ENCODE data around the gene PTPRN2.
A peak's percentile ranks its signal among the peaks of the same experiment; 100 is the strongest.

The PTPRN2 gene

DNA sequence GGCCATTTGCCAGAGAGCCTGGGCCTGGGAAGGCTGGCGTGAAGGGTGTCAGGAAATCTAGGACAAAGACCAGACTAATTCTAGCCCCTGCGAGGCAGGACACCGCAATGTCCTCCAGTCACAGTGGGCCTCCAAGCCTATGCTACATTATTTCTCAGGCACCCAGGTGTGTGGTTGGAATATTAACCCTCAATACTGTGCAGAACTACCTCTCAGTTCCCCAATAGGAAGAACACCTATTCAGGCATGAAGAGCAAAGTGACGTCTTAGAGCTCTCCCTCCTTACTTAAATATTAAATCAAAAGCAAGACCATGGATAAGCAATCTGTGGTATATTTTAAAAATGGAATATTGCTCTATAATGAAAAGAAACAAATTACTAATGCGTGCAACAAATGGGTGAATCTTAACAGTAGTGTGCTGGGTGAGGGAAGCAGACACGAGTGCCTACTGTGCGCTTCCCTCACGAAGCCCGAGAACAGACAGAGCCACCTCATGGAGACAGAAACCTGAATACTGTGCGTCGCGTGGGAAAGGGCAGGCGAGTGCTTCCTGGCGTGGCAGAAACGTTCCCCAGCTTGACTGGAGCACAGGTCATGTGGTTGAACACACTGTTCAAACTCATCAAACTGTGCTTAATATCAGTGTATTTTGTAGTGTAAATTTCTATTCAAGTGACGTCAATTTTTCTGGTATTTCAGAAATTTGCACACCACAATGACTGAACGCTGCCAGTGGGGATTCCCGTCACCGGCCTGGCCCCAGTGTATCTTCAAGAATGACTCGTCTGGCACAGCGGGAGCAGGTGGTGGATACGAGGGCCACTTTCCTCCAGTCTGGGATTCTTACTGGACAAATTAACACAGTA lies 15.5 kb upstream of the PTPRN2 start:
- DNase-seq, result peak; percentile 34

DNA sequence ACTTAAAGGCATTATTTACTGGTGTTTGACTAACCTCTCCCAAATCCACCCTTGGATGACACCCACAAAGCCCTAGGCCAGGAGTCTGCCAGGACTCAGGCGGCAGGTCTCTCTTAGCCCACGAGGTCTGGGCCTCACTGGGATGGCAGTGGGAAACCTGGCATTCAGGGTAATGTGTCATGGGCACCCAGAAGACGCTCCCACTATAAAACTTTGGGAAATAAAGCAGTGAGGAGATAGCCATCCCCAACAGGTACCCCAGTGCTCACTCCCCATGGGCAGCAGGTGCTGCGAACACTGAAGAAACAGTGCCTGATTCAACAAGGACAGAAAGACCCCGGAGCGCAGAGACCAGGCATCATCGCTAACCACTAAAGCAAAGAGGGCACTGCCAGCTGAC lies 14.4 kb upstream of the PTPRN2 start:
- no peak for DNase-seq

DNA sequence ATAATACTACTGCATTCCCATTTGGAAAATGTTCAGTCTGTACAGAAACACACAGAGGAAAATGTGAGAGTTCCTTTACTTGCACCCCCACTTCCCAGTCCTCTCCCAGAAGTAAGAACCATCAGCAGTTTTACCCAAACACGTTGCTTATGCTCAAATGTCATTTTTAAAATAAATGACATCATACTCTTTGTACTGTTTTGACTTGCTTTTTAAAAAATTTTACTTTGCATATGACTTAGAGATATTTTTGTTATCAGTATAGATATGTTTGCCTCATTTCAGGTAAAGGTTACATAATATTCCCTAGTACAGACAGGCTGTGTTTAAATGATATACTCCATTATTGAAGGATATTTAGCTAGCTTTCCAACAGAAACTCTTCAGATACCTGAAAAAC lies 13.5 kb upstream of the PTPRN2 start:
- no peak for DNase-seq

DNA sequence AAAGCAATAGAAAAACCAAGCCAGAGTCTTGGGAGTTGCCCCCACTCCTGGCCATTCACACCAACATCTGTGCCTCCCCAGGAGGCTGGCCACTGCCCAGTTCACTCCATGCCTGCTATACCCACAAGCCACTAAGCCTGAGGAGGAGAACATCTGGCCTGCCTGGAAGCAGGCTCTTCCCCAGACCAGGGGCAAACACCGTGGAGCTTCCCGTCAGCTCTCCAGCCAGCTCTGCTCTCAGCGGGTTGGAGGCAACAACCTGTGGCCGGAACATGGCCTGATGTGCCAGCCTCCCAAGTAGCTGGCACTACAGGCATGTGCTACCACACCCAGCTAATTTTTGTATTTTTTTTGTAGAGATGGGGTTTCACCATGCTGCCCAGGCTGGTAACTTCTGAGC lies 9.1 kb upstream of the PTPRN2 start:
- no peak for DNase-seq

DNA sequence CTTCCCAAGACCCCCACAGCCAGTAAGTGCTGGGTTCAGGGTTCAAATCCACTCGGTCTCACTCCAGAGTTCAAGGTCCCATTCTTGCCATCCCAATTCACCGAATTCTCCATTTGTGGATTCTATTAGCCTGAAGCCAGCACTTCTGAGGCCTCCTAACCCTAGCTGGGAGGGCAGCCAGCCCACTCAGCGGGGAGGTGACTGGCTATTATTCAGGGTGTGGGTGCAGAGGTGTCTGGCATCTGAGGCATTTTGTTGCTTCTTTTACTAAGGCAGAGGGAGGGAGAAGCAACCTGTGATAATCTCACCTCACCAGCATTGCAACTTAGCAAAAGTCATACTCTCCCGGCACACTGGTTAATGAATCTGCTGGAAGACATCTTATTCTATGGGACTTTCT lies 8.7 kb upstream of the PTPRN2 start:
- DNase-seq, result no peak

DNA sequence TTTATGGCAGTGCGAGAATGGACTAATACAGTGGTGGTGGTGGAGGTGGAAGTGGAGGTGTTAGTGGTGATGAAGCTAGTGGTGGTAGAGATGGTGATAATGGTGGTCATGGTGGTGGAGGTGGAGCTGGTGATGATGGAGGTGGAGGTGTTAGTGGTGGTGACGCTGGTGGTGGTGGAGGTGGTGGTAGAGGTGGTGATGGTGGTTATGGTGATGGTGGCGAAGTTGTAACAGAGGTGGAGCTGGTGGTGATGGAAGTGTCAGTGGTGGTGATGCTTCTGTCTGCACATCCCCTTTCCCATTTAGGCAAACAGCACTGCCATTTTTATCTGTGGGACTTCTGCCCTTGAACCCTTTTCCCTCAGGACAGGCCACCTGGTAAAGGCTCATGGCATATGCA lies 7.4 kb upstream of the PTPRN2 start:
- no peak for DNase-seq

DNA sequence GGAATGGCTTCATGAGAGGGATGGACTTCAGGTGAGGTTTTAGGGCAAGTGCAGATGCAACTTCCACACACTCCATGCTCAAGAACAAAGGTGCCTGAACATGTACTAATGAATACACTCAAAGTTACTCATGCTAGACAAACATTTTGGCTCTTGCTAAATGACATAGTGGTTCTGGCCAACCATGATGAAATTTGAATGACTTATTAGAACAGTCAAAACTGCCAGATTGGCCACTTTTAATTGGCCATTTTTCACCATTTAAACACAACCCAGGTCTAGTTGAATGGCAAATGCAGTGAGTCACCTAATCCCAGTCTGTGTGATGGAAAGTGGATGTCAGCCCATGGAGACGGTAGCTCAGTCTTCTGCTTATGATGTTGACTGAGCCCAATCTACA lies 4.9 kb upstream of the PTPRN2 start:
- DNase-seq, result no peak

DNA sequence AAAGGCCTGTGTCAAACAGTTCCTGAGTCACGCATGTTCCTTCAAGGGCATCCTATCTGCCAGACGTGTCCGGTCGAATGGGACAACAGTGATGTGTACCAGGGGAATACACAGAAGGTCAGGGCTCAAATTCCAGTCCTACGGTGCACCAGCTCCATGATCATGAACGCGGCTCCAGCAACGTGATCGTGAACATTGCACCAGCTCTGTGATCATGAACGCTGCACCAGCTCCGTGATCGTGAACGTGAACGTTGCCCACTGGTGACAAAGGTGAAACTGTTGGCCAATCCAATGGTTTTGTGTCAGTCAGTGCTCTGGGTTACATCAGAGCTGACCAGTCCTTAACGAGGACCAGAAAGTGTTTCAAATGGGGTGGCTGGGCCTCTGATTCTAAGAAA lies 4.3 kb upstream of the PTPRN2 start:
- no peak for DNase-seq

DNA sequence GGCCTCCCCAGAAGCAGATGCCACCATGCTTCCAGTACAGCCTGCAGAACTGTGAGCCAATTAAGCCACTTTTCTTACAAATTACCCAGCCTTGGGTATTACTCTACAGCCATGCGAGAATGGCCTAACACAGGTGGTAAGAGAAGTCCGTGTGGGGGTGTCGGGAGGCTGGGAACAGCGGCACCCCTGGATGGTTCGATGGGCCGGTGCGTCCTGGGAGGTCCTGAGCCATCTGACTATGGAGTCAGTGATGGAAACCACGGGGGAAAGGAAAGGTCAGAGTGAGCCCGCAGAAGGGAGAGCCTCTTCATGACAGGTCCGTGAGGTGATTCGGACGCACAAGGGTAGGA lies 2.5 kb upstream of the PTPRN2 start:
- no peak for DNase-seq

DNA sequence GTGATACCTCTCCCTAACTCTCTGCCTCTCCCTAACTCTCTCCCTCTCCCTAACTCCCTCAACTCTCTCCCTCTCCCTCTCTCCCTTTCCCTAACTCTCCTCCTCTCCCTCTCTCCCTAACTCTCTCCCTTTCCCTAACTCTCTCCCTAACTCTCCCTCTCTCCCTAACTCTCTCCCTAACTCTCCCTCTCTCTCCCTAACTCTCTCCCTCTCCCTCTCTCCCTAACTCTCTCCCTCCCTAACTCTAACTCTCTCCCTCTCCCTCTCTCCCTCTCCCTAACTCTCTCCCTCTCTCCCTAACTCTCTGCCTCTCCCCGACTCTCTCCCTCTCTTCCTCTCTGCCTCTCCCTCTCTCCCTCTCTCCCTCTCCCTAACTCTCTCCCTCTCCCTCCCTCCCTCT lies 2.0 kb upstream of the PTPRN2 start:
- no peak for DNase-seq

DNA sequence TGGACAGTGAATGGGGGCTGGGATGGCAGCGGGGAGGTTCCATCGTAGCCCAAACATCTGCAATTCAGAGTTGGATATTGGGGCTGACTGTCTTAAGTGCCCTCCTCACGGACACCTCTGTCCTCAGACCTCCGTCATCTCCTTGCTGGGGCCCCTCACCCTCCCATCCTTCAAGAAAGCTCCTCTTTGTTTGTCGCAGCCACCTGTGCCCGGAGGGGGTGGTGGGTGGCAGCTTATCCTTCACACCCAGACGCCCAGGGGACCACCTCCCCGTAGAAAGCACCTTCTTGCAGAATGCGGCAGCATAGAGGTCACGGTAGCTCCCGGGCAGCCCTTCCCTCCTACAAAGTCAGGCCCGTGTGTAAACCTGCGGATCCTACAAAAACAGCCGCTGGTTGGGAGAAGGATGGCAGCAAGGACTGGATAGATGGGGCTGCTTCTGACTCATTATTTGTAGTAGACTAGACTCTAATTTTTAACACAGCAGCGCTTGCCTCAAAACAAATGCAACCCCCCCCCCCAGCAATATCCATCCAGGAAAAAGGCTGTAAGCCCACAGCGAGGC lies 1.3 kb upstream of the PTPRN2 start:
- DNase-seq, result no peak

DNA sequence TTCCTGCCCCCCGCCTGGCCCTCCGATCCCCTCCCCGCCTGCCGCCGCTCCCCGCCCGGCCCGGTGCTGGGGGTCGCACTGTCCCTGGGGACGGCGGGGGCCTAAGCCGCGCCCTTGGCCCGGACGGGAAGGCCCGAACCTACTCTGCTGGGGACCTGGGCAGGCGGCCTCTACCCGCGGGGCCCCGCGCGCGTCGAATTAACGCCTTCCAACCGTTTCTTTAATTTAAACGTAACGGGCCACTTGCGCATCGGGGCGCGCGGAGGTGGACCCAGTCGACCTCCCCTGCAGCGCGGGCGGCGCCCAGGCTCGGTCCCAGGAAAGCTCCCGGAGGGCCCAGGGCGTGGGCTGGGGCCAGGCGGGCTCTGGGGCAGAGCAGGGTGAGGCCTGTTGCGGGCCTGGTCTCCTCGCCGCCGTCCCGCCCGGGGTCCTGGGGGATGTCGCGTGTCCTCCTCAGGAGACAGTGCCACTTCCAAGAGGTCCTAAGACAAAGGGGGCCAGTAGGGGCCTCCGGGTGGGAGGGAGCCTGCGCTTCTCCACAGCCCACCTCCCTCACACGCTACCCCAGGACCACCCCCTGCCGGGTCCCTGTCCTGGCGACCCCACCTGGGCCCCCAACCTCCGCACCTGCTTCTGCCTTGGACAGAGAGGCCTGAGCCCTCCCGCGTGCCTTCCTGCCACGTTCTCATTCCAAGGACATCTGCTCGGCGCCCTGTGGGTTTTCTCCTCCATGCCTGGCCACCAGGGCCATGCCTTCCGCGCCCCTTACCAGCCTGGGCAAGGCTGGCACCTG lies 658 bp upstream of the PTPRN2 start:
- DNase-seq, result no peak

DNA sequence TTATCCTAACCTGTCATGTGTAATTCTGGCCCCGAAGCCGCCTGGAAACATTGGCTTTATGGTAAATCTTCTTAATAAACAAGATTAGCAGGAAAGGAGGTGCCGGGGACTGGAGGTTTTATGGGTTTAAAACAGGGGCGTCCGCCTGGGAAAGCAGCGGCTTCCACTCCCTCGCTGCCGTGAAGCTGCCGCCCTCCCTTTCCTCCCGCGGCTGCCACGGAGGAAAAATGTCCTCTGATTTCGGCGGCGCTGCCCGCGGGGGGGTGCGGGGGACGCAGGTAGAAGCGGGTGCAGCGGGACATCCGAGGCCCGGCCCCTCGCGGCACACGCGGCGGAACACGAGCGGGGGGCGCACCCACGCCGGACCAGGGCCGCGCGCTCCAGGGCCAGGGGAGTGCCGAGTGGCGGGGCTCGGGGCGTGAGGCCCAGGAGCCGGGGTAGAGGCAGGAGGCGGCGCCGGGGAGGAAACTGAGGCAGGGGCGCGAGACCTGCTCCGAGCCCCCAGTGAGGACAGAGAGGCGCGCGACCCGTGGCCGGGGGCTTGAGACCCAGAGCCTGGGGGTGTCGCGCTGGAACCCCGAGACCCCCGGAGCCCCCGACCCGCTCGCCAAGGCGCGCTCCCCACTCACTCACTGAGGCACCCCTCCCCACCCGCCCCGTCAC lies 993 bp downstream of the PTPRN2 start:
- DNase-seq, result no peak

DNA sequence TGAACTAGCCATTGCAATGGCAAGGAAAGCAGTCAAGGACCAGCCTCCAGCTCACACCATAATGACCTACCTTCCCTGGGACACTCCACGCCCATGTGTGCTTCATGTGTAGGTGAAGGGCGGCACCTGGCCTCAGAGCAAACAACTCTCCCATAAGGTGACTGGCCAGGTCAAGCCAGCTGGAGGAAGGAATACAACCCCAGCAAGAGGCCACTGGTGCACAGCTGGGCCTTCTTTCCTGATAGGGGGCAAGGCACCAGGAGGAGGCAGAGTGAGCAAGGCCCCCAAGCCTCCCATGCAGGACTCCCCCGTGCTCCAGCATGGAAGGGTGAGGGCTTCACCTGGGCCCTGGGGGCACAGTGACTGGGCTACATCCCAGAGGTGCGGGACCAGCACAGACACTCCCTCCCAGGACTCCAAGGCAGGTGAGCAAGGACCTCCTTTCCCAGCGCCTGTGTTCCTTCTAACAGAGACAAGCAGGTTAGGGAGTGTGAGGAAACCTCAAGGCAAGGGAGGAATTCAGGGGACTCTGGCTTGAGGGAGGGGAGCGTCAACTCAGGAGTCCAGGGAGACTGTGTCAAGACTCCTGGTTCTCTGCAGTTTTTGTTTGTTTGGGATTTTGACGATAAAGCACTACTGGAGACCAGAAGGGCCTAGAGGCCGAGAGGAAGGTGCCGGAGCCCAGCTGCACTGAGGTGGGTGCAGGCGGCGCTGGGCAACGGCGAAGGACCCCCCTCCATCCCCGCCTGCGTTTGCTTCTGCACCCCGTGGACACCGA lies 1.7 kb downstream of the PTPRN2 start:
- no peak for DNase-seq

DNA sequence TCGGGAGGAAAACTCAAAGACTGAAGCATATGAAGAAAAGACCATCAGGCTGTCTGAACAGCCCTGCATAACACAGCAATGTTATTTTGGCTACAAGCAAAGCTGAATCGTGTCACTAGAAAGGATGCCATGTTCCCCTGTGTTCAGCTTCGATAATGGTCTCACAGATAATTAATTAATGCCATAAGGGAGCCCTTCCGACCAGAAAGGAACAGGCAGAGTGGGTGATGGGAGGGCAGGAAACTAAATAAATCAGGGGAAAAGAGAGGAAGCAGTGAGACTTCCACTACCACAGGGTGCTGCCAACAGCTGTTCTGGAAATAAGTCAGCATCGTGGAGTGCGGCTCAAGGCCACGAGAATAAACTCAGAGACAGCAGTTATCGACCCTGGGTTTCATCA lies 3.2 kb downstream of the PTPRN2 start:
- no peak for DNase-seq

DNA sequence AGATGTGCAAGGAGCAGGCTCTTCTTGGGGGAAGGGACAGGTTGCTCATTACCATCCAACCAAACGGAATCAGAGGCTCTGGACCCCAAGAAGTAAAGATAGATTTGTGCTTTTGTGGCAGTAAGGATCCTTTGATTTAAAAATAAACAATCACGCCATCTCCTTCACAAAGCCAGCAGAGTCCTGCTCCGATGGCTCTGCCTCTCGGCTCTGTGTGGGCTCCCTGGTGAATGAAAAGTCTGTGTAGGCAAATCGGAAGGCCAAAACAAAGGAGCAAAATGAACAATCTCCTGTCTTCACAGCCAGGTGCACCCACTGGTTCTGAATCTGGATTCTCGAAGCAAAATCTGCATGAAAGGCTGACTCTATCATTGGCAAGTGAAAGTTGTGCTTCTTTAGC lies 3.8 kb downstream of the PTPRN2 start:
- no peak for DNase-seq

DNA sequence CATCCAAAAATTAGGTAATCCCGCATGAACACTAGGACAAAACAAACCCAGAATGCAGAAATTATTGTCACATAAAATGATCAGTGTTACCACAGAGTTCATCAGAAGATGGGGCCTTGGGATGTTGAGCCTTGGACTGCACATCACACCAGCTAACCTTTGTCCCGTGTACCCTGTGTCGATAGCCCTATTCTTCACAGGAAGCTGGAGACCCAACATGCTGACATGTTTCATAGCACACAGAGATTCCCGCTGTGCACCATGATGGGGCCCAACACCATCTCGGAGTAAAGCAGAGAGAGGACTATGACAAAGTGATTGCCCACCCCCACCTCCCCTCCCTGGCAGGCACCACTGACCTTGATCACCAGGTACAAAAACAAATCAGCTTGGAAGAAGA lies 4.5 kb downstream of the PTPRN2 start:
- no peak for DNase-seq

DNA sequence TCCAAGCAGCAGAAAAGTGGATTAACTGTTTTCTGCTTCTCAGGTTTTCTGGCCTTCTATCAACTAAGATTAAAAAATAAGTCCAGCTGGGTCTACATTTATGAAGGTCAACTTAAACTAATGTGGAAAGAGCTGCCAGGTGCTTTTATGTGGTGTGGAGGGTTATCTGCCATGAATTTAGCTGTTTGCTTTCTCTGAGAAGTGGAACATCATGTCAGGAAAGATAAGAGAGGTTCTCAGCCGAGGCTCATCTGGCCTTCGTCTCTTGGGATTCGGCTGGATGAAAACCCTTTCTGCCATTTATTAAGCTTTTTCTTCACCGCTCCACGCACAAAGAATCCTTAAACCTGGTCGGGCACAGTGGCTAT lies 5.5 kb downstream of the PTPRN2 start:
- no peak for DNase-seq

DNA sequence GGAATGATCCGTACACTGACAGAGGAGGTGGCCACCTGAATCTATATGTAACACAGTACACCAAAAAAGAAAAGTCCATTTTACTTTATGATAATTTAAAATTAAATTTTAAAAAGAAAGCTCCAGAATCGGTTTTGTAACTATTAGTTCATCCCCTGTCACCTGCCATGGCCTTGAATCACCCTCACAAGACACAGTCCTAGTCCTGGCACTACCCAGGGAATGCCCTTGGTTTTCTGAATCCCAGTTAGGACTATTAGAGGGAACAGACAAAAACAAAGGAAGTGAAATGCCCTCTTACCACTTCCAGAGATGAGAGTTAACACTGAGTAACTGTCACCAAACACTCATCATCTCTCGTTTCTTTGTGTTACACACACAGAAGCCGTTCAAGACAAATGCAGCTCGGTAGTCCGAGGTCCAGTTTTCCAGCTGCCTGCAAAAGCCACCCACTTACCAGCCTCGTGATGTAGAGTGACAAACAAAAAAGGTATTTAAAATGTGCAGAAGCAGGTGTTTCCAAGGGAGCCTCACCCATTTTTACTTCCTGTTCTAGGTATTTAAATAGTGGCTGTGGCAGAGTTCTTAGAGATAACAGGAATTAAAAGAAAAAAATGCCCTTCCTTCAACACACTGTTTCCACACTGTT lies 6.1 kb downstream of the PTPRN2 start:
- DNase-seq, result no peak

DNA sequence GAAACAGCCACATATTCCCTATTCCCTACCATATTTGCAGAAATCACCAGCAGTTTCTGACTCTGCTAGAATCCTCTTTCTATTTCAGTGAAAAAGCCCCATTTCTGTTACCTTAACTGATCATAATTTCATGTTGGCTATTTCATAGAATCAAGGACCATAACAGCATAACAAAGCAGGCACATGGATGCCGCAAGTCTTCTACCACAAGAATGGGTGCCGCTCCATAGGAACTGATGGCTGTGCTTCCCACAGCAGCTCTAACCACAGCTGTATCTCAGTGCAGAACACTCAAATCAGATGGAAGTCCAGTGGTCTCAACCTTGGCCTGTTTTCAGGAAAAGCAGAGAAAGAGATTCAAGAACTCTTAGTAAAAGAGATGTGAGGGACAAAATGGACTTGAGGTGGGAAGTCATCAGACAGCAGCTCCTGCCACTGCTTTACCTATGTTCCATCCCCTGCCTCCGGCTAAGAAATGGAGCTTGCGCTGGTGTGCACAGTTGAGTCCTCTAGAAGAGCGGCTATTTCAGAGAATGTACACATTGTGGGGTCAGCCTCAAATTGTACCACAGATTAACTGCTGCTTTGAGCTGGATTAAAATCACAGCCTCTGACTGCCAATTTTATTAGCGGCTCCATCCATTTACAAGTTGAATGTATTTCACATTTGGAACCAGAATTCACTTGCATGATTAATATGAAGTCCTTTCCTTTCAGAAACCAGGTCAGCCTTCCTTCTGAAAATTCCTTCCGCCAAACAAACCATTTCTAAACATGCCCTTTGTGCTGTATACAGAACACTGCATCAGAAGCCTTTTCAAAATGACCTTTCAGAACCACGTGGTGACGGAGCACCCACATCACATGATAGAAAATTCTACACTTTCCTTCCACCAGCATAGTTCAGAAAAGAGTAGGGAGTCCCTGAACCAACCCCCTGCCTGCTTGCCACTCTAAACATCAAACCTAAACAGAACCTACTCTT lies 7.7 kb downstream of the PTPRN2 start:
- DNase-seq, result no peak

Measured in stimulated activated CD4-positive, alpha-beta T cell treated with anti-CD3 and anti-CD28 coated beads, Interleukin-15, amount 100 ng/mL, for 24 hours (primary cell).